Fibroblast of upper back skin (primary cell): ENCODE results near the gene AQP5.

Experiments
- DNase-seq: peaks from one replicate; pipeline ENCODE4 v3.0.0-alpha.2; 2013

AQP5 gene

DNA sequence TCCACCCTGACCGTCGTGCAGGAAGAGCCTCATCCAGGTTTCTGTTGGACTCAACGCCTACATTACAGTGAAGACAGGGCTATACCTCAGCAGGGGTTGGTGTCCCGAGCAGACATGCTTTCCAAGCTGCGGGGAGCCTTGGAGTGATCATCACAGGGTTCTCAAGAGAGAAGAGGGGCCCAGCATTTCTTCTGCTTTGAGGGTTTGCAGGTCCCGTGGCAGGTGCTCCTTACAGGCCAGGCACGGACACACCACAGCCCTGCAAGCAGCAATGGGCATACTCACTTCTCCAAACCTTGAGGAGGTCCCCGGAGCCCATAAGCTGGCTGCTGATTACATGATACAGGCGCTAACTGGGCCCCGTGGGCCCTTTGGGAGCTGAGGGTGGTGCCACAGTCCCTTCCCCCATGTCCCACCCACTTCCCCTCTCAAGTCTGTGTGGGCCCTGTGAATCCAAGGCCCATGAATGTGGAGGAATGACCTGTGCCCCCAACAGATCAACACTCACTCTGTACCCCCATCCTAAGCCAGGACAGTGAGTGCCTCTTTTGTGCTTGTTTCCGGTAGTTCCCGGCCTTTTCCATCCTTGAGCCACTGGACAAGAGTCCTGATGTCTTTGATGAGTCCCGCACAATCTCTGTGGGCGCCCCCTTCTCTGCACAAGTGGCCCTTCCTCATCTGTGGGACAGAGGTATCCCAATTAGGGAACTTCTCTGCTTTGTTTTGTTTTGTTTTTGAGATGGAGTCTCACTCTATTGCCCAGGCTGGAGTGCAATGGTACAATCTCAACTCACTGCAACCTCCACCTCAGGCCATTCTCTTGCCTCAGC is 10.0 kb upstream of the AQP5 start:
- DNase-seq = no peak

DNA sequence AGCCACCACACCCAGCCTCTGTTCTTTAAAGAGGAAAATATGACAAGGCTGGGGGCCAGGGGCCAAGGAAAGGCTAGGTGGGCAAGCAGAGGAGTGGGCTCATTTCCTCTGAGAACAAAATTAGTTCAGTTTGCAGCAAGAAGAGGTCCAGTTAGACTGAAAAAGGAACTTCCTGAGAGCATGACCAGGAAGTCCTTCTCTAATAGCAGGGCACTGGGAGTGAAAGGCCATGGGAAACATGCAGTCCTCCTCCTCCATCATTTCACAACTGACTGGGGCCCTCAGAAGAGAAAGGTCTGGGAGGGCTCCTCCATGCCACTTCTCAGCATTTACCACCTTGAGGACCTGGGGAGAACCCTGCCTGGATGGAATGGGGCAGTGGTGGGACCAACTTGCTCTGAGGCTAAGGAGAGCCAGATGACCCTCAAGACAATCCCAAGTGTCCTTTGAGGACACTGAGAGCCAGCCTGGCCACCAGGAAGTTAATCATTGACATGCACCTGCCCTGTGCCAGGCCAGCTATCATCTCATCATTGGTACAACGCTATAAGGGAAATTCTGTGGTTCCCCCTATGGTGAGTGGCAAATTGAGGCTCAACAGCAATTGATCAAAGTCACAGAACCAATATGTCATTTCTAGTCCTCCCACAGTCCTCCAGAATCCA is 9.1 kb upstream of the AQP5 start:
- no peak for DNase-seq

DNA sequence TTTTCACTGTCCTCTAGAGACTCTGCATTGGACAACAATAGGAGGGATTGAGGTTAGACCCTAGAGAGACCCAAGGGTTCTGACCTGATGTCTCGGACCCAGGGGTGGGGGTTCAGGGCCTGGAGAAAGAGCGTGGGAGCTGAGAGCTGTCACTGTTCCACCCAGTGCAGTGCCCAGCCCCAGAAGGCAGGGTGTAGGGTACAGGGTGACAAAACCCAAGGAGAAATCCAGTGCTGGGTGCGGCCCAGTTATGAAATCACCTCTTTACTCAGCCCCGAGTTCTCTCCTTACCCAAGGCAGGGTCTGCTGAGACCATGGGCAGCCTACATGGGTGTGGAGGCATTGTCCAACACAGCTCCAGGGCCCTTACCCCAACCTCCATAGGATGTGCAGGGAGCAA is 8.5 kb upstream of the AQP5 start:
- DNase-seq = no peak

DNA sequence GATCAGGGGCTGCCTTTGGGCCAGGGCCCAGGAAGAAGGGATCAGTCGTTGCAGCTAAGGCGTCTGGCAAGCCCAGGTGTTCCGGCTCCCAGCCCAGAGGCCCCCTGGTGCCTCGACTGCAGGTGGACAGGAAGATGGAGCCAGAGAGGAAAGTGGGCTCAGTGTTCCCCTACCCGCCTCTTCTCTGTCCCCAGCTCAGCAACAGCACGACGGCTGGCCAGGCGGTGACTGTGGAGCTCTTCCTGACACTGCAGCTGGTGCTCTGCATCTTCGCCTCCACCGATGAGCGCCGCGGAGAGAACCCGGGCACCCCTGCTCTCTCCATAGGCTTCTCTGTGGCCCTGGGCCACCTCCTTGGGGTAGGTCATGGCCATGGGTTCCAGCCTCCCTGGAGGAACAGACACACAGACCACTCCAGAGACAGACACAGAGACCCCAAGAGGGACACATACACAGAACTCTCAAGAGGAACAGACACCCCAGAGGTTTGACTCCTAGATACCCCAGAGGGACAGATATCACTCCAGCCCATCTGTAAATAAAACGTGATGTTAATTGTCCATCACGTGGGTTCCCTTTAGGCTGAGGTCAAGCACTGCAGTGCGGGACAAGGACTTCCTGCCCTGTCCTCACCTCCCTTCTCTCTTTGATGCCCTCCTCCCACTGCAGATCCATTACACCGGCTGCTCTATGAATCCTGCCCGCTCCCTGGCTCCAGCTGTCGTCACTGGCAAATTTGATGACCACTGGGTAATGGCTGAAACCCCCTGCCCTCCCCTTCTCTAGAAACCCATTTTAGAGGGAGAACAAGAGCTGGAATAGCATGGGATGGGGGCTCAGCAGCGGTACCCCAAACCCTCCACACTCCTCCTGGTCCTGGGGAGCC is 7.5 kb upstream of the AQP5 start:
- no peak for DNase-seq

DNA sequence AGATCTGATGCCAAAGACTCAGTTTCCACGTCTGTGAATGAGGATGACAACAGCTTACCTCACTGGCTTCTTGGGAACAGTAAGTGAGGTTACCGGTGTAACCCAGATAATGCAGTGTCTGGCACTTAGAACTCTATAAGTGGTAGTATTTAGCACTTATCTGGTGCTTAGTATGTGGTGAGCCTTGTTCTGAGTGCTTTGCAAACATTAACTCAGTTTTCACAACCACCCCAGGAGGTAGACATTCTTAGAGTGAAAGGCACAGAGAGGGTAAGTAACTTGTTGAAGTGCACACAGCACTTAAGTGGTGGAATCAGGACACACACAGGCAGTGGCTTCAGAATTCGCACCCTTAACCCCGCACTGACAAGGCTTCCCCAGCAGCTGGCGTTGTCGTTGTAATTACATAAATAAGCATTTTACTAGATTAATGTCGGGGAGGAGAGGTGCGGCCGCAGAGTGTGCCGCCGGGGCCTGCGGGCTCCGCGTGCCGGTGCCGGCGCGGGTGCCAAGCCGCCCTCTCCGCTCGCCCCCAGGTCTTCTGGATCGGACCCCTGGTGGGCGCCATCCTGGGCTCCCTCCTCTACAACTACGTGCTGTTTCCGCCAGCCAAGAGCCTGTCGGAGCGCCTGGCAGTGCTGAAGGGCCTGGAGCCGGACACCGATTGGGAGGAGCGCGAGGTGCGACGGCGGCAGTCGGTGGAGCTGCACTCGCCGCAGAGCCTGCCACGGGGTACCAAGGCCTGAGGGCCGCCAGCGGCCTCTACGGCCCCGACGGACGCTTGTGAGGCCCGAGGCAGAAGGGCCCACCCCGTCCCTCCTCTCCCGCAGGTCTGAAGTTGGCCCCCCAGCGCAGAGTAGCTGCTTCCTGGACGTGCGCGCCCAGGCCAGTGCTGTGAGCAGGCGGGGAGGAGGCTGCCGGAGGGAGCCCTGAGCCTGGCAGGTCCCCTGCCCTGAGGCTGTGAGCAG is 6.5 kb upstream of the AQP5 start:
- DNase-seq = no peak

DNA sequence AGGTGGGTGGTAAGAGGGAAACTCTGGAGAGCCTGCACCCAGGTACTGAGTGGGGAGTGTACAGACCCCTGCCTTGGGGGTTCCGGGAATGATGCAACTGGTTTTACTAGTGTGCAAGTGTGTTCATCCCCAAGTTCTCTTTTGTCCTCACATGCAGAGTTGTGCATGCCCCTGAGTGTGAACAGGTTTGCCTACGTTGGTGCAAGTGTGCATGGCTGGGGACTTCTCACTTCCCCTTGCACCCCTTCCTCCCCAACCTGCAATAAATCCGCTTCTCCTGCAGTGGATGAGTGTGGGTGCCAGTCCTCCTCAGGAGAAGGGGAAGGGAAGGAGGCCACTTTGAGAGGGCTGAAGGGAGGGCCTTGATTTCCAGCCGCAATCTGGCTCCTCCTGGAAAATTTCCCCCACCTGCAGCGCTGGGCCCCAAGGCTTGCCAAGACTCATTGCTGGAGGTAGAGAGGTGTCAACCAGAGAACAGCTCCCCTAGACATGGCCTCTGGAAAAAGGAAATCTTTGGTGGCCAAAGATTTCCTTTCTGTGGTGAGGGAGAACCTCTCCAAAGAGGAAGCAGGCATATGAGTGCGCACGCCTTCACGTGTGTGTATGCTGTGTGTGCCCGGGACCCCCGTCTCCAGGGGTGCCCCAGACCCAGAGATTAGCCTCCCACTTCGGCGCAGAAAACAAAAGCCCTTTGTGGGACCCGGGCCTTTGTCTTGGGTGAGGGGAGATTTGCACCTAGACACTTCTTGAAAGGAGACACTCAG is 5.6 kb upstream of the AQP5 start:
- no peak for DNase-seq

DNA sequence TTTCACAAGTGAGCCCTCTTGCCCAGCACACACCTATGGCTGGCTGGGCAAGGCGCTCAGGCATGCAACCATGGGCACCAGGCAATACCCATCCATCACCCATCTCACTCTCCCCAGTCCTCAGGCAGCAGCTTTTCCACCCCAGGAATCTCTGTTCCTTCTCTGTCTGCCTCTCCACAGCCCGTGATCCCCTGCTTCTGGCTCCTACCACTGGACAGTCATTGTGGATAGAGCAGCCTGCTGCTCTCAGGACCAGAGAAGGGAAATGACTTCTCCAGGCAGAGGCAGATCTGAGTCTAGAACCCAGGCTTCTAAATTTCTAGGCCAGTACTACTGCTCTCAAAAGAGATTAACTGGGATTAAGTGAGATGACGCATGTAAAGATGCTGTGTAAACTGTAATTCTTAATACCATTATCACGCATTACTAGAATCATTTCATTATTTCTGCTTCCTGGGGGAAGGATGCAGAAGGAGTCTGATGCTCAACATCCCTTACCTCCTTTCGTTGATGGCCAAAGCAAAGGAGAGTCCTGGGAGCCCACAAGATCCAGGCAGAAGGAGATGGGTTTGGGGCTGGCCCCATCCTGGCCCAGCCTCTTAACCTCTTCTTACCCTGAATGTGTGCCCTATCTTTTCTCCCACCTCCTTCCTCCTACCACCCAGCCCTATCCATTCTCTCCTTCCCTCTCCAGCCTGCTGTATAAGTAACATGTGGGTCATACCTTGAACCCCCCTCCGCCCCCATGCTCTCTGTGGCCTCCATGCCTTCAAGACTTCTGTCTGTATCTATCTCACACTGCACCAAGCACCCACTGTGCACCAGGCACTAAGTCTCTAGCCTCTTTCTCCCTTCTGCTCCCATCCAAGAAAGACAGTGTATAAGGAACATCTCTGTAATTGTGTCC is 4.8 kb upstream of the AQP5 start:
- no peak for DNase-seq

DNA sequence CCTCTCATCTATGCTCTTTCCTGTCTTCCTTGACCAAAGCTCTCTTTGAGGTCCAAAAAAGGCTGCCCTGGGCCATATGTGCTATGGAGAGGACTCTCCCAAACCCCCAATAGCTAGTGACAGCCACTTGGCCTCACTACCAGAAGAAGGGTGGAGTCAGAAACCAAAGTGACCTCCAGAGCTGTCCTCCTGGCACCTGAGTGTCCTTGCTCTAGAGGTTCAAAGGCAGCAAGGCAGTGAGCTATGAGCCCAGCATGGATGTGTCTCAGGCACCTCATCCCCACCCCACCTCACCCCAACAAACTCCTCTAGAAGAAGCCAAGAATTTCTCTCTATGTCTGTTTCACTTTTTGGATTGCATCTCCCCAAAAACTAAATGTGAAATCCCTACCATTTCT is 4.1 kb upstream of the AQP5 start:
- DNase-seq = no peak

DNA sequence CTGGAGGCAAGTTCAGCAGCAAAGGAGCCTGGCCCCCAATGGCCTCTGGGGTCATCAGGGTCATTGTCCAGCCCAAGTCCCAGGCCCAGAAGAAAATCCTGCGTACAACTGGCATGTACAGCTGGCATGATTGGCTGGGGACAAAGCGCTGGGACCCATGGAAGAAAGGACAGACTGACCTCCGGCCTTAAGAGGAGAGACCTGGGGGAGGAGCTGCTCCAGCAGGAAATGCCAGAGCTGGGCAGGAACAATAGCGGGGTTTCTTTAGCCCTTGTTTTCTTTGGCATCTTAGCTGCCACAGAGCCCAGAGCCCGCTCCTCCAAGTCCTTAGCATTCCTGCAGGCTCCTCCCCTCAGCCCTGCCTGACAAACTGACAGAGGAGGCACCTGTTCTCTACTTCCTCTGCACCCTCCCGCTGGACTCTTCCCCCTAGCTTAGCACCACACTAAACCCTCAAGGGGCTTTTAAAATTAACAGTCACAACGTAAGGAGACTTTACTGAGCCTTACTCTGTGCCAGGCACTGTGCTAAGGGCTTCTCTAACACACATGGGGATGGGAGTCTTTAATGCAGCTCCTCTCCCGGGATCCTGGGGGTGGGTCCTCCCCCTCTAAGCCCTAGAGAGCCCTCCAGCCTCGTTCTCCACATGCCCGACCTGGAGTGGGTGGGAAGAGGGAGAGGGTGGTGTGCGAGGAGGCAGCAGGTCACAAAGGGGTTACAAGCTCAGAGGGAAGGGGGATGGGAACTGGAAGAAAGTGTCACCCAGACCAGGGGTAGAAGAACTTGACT is 1.8 kb upstream of the AQP5 start:
- no peak for DNase-seq

DNA sequence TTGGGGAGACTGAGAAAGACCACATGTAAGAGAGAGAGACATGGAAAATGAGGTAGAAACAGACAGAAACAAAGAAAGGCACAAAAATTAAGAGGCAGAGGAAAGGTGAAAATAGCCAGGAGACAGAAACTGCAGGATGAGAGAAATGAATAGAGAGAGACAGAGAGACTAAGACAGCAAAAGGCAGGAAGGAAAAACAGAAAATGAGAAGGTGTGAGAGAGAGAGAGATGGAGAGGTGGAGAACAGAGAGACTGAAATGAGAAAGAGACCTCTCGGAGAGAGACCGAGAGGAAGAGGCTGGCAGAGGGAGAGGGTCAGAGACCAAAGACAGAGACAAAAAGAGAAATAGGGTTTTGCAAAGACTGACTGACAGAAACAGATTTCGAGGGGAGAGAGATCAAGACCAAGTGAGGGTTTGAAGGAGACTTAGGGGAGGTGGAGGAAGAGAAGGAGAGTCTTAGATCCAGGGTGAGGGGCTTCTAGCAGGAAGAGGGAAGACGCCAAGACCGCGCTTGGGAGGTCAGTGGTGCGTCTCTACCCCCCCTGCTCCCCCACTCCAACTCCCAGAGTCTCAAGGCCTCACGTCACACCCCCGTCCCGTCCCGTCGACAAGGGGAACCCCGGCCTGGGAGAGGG is 1.1 kb upstream of the AQP5 start:
- DNase-seq = no peak

DNA sequence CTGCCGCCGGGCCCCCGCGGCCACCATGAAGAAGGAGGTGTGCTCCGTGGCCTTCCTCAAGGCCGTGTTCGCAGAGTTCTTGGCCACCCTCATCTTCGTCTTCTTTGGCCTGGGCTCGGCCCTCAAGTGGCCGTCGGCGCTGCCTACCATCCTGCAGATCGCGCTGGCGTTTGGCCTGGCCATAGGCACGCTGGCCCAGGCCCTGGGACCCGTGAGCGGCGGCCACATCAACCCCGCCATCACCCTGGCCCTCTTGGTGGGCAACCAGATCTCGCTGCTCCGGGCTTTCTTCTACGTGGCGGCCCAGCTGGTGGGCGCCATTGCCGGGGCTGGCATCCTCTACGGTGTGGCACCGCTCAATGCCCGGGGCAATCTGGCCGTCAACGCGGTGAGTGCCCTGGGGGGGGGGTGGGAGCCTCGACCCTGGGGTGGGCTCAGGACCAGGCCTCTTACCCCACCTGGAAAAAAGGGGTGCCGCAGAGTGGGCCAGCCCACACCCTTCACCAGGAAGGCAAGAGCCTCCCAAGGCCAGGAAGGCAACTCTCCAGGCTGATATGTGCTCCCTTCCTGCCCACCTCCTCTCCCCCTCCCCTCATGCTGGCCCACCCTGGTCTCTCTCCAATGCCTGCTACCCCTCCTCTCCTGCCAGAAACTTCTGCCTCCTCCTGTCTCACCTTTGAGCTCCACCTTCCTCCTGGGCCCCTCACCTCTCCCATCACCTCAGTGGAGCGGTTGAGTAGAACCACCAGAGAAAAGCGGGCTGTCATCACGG is 507 bp downstream of the AQP5 start:
- no peak for DNase-seq

DNA sequence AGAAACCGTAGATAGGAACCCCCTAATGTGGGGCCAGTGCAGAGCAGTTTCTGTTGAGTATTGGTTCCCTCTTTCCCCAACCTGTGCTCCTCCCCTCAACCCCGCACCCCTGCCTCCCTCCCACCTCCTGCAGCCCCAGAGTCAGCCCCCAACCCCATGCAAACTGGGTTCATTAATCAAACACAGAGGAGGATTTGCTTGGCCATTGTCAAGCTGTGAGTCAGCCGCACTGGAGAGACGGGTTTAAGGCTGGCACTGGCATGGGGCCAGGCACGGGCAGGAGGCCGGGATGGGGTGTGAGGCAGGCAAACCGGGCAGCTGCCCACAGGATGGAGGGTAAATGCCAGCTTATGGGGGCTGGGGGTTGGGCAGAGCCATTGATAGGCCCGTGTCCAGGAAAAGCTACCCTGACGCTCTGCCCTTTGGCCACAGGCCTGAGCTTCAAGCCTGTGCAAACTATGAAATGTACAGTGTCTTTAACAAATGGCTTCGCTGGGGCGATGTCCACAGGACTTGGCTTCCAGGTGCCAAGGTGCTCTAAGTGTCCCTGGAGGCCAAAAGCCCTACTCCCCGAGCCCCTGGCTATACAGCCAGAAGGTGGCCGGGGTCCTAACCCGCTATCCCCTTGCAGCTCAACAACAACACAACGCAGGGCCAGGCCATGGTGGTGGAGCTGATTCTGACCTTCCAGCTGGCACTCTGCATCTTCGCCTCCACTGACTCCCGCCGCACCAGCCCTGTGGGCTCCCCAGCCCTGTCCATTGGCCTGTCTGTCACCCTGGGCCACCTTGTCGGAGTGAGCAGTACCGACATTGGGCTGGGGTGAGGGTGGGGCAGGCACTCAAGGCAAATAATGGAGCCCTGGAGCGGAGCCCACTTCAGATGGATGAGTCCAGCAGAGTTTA is 1.4 kb downstream of the AQP5 start:
- no peak for DNase-seq

DNA sequence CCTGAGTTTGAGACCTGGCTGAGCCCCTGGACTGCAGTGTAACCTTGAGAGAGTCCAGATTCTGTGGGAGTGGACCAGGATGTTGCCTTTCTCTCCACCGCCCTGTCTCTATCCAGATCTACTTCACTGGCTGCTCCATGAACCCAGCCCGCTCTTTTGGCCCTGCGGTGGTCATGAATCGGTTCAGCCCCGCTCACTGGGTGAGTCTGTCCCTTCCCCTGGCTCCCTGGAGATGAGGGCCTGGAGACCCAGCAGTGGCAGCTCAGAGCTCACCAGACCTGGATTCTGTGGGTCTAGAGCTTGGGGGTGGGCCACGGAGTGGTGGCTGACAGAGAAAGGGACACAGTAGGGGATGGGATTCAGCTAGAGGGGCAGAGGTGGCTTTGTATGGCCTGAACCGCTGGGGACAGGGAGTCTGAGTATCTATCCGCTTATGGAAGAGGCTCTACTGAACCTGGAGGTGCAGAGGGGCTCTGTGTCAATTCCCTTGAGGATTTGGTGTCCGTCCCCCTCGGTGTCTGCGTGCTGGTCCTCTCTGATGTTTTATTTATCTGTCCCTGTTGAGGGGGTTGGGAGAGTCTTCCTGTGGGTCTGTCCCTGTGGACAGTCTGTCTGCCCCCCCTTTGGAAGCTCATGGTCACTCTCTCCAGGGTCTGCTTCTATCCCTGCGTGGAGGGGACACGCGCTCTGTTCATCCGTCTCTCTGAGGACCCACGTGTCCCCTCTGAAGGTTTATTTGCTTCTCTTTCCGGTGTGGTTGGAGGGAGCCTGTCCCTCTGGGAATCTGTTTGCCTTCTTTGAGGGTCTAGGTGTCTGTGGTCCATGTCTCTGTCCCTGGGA is 2.5 kb downstream of the AQP5 start:
- no peak for DNase-seq

DNA sequence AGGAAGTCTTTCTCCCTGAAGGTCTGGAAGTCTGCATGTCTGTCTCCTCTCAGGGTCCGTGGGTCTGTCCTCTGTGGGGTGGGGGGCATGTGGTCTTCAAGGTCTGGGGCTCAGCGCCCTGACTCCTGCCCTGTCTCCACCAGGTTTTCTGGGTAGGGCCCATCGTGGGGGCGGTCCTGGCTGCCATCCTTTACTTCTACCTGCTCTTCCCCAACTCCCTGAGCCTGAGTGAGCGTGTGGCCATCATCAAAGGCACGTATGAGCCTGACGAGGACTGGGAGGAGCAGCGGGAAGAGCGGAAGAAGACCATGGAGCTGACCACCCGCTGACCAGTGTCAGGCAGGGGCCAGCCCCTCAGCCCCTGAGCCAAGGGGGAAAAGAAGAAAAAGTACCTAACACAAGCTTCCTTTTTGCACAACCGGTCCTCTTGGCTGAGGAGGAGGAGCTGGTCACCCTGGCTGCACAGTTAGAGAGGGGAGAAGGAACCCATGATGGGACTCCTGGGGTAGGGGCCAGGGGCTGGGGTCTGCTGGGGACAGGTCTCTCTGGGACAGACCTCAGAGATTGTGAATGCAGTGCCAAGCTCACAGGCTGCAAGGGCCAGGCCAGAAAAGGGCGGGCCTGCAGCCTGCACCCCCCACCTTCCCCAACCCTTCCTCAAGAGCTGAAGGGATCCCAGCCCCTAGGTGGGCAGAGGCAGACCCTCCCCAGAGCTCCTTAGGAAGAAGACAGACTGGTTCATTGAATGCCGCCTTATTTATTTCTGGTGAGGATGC is 3.4 kb downstream of the AQP5 start:
- no peak for DNase-seq

DNA sequence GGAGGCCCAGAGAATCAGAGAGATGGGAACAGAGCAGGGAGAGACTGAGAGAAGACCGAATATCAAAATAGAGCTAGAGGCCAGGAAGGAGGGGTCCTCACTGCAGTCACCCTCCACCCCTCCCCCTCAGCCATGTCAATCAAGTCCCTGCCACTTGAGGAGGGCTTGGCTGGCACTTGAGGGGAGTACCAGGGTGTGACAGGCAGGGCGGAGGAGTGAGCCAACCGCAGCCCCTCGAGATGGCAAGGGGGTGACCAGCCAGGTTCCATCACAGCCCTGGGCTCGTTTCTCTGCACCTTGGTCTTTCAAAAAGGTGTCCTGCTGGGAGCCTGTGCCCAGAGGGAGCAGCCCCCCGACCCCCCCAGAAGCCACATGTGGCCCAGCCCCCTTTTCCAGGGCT is 4.2 kb downstream of the AQP5 start:
- no peak for DNase-seq
